ENCODE results near the gene AKT3.

GRCh38 chr1:243730487-243731150 lies 119.4 kb downstream of the AKT3 start:
- TF ChIP-seq EP300 (IDR thresholded peaks at IDR 0.05) (no peak), ZC3H11A (IDR thresholded peaks at IDR 0.05) (no peak), CEBPB (IDR thresholded peaks at IDR 0.05) (no peak), CBX8 (IDR thresholded peaks at IDR 0.05) (no peak), HOXB5 (CRISPR knock-in tag; IDR thresholded peaks at IDR 0.05) (no peak), RAD21 (conservative IDR thresholded peaks at IDR 0.05 in 1 of 2, IDR thresholded peaks at IDR 0.05 in 1 of 2) (no peak), POLR2A (IDR thresholded peaks at IDR 0.05; ENCODE audit: low read length) (no peak), USF2 (IDR thresholded peaks at IDR 0.05) (no peak), CHD2 (IDR thresholded peaks at IDR 0.05; ENCODE audit: low read length, partially characterized antibody) (no peak), POLR2AphosphoS2 (conservative IDR thresholded peaks at IDR 0.05; ENCODE audit: low read length) (no peak)
- TF ChIP-seq, protein P1, sequence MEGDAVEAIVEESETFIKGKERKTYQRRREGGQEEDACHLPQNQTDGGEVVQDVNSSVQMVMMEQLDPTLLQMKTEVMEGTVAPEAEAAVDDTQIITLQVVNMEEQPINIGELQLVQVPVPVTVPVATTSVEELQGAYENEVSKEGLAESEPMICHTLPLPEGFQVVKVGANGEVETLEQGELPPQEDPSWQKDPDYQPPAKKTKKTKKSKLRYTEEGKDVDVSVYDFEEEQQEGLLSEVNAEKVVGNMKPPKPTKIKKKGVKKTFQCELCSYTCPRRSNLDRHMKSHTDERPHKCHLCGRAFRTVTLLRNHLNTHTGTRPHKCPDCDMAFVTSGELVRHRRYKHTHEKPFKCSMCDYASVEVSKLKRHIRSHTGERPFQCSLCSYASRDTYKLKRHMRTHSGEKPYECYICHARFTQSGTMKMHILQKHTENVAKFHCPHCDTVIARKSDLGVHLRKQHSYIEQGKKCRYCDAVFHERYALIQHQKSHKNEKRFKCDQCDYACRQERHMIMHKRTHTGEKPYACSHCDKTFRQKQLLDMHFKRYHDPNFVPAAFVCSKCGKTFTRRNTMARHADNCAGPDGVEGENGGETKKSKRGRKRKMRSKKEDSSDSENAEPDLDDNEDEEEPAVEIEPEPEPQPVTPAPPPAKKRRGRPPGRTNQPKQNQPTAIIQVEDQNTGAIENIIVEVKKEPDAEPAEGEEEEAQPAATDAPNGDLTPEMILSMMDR (IDR thresholded peaks at IDR 0.05) = no peak

Measured in A549 (cell line).